ENCODE data around the gene KCNK16. TPM values are rescaled to one million over a fixed set of nuclear protein-coding genes. Genes with fewer than 3 reads are reported as not detected.

KCNK16 gene
- total RNA-seq, 2 donors from 2014 or later: not detected

GRCh38 chr6:39335780-39336545, 13.5 kb upstream of the KCNK16 start:
- Mint-ChIP-seq H3K4me1 (ENCODE audit: low read depth in 2 of 2) (peaks cover 41 to 48% of the 10 kb centered on the region in 2 donors), H3K27me3 (peaks cover 6 to 17% of the 10 kb centered on the region in 2 donors)
- ATAC-seq: peak; percentile 91 to 94

GRCh38 chr6:39333644-39334438, 11.3 kb upstream of the KCNK16 start:
- H3K27ac Mint-ChIP-seq: no peak overlapping the region
- no peaks in the 10 kb centered on the region for H3K36me3 Mint-ChIP-seq
- no peak for DNase-seq (ENCODE audit: low spot score)
- peaks cover 41 to 44% of the 10 kb centered on the region in 2 donors for H3K4me1 Mint-ChIP-seq (ENCODE audit: low read depth in 2 of 2)
- ATAC-seq: no peak
- peaks cover 8 to 23% of the 10 kb centered on the region in 2 donors for H3K27me3 Mint-ChIP-seq
- no peaks in the 10 kb centered on the region for H3K9me3 Mint-ChIP-seq
- H3K4me3 Mint-ChIP-seq: no peak overlapping the region

More at GRCh38 chr6:39335780-39336545, 13.5 kb upstream of the KCNK16 start:
- Mint-ChIP-seq H3K4me3 (peak overlapping the region; percentile 55), H3K27ac (peak overlapping the region; percentile 18 to 83), H3K9me3 (no peaks in the 10 kb centered on the region), H3K36me3 (no peaks in the 10 kb centered on the region)
- DNase-seq (ENCODE audit: low spot score): peak; percentile 79

GRCh38 chr6:39330476-39330875, 8.0 kb upstream of the KCNK16 start:
- Mint-ChIP-seq H3K4me1 (ENCODE audit: low read depth in 2 of 2) (peaks cover 12 to 13% of the 10 kb centered on the region in 2 donors), H3K27ac (no peak overlapping the region), H3K9me3 (no peaks in the 10 kb centered on the region), H3K27me3 (peaks cover 8 to 30% of the 10 kb centered on the region in 2 donors), H3K4me3 (no peak overlapping the region), H3K36me3 (no peaks in the 10 kb centered on the region)
- DNase-seq (ENCODE audit: low spot score) (no peak), ATAC-seq (no peak)

- H3K27me3 Mint-ChIP-seq: peaks cover 8 to 30% of the 10 kb centered on the region in 2 donors
- DNase-seq (ENCODE audit: low spot score) (no peak), ATAC-seq (no peak)
- peaks cover 9 to 10% of the 10 kb centered on the region in 2 donors for H3K4me1 Mint-ChIP-seq (ENCODE audit: low read depth in 2 of 2)
- no peaks in the 10 kb centered on the region for H3K9me3 Mint-ChIP-seq
- no peaks in the 10 kb centered on the region for H3K36me3 Mint-ChIP-seq
- no peak overlapping the region for H3K27ac Mint-ChIP-seq
- H3K4me3 Mint-ChIP-seq: no peak overlapping the region
Measured at GRCh38 chr6:39330057-39330456, 7.6 kb upstream of the KCNK16 start.

- H3K36me3 Mint-ChIP-seq: no peaks in the 10 kb centered on the region
- H3K27ac Mint-ChIP-seq: no peak overlapping the region
- no peak overlapping the region for H3K4me3 Mint-ChIP-seq
- peaks cover 4 to 5% of the 10 kb centered on the region in 2 donors for H3K4me1 Mint-ChIP-seq (ENCODE audit: low read depth in 2 of 2)
- DNase-seq (ENCODE audit: low spot score) (no peak), ATAC-seq (no peak)
- no peaks in the 10 kb centered on the region for H3K9me3 Mint-ChIP-seq
- peaks cover 8 to 28% of the 10 kb centered on the region in 2 donors for H3K27me3 Mint-ChIP-seq
Measured at GRCh38 chr6:39328066-39328465, 5.6 kb upstream of the KCNK16 start.

- H3K4me1 Mint-ChIP-seq (ENCODE audit: low read depth in 2 of 2): no peaks in the 10 kb centered on the region
- no peak overlapping the region for H3K4me3 Mint-ChIP-seq
- DNase-seq (ENCODE audit: low spot score) (no peak), ATAC-seq (no peak)
- no peaks in the 10 kb centered on the region for H3K9me3 Mint-ChIP-seq
- H3K27me3 Mint-ChIP-seq: peaks cover 2 to 23% of the 10 kb centered on the region in 2 donors
- H3K36me3 Mint-ChIP-seq: no peaks in the 10 kb centered on the region
- no peak overlapping the region for H3K27ac Mint-ChIP-seq
Measured at GRCh38 chr6:39327507-39327906, 5.0 kb upstream of the KCNK16 start.

GRCh38 chr6:39321761-39322160, 741 bp downstream of the KCNK16 start:
- H3K4me3 Mint-ChIP-seq: no peak overlapping the region
- peaks cover 7 to 8% of the 10 kb centered on the region in 2 donors for H3K27me3 Mint-ChIP-seq
- H3K27ac Mint-ChIP-seq: no peak overlapping the region
- no peaks in the 10 kb centered on the region for H3K36me3 Mint-ChIP-seq
- no peaks in the 10 kb centered on the region for H3K9me3 Mint-ChIP-seq
- ATAC-seq (no peak), DNase-seq (ENCODE audit: low spot score) (no peak)
- H3K4me1 Mint-ChIP-seq (ENCODE audit: low read depth in 2 of 2): peaks cover 0 to 3% of the 10 kb centered on the region in 2 donors

GRCh38 chr6:39320363-39320984, 2.0 kb downstream of the KCNK16 start:
- H3K4me3 Mint-ChIP-seq: no peak overlapping the region
- peaks cover 0 to 9% of the 10 kb centered on the region in 2 donors for H3K27me3 Mint-ChIP-seq
- peaks cover 0 to 3% of the 10 kb centered on the region in 2 donors for H3K4me1 Mint-ChIP-seq (ENCODE audit: low read depth in 2 of 2)
- ATAC-seq (no peak), DNase-seq (ENCODE audit: low spot score) (no peak)
- no peaks in the 10 kb centered on the region for H3K9me3 Mint-ChIP-seq
- no peak overlapping the region for H3K27ac Mint-ChIP-seq
- no peaks in the 10 kb centered on the region for H3K36me3 Mint-ChIP-seq

GRCh38 chr6:39319621-39320362, 2.7 kb downstream of the KCNK16 start:
- Mint-ChIP-seq H3K36me3 (no peaks in the 10 kb centered on the region), H3K4me3 (no peak overlapping the region)

GRCh38 chr6:39317256-39317655, 5.2 kb downstream of the KCNK16 start:
- Mint-ChIP-seq H3K27ac (no peak overlapping the region), H3K4me3 (no peak overlapping the region), H3K36me3 (no peaks in the 10 kb centered on the region), H3K9me3 (no peaks in the 10 kb centered on the region), H3K4me1 (ENCODE audit: low read depth in 2 of 2) (peaks cover 0 to 3% of the 10 kb centered on the region in 2 donors), H3K27me3 (peaks cover under 1 to 14% of the 10 kb centered on the region in 2 donors)
- DNase-seq (ENCODE audit: low spot score) (no peak), ATAC-seq (no peak)

More at GRCh38 chr6:39319621-39320362, 2.7 kb downstream of the KCNK16 start:
- no peak for DNase-seq (ENCODE audit: low spot score)
- Mint-ChIP-seq H3K9me3 (no peaks in the 10 kb centered on the region), H3K4me1 (ENCODE audit: low read depth in 2 of 2) (peaks cover 0 to 3% of the 10 kb centered on the region in 2 donors), H3K27me3 (peaks cover 0 to 12% of the 10 kb centered on the region in 2 donors), H3K27ac (no peak overlapping the region)
- no peak for ATAC-seq

GRCh38 chr6:39314273-39314795, 8.2 kb downstream of the KCNK16 start, which contains the start of gene KCNK17:
Gene KCNK17, minus strand, starts transcription at chr6:39314419. Its CDS starts 99 bp downstream, at chr6:39314320.
- no peaks in the 10 kb centered on the region for H3K36me3 Mint-ChIP-seq
- DNase-seq (ENCODE audit: low spot score): no peak
- peaks cover 14 to 27% of the 10 kb centered on the region in 2 donors for H3K27me3 Mint-ChIP-seq
- H3K9me3 Mint-ChIP-seq: no peaks in the 10 kb centered on the region
- H3K27ac Mint-ChIP-seq: no peak within 1 kb of the TSS
- H3K4me3 Mint-ChIP-seq: no peak within 1 kb of the TSS
- ATAC-seq: no peak
- H3K4me1 Mint-ChIP-seq (ENCODE audit: low read depth in 2 of 2): peaks cover 5 to 6% of the 10 kb centered on the region in 2 donors

- DNase-seq (ENCODE audit: low spot score) (no peak), ATAC-seq (no peak)
- H3K4me3 Mint-ChIP-seq: no peak overlapping the region
- peaks cover 14 to 24% of the 10 kb centered on the region in 2 donors for H3K27me3 Mint-ChIP-seq
- H3K9me3 Mint-ChIP-seq: no peaks in the 10 kb centered on the region
- H3K27ac Mint-ChIP-seq: no peak overlapping the region
- peaks cover 2 to 6% of the 10 kb centered on the region in 2 donors for H3K4me1 Mint-ChIP-seq (ENCODE audit: low read depth in 2 of 2)
- H3K36me3 Mint-ChIP-seq: no peaks in the 10 kb centered on the region
Measured at GRCh38 chr6:39313526-39314272, 8.8 kb downstream of the KCNK16 start.
